ENCODE results near the gene DHX29. TPM values are rescaled to one million over a fixed set of nuclear protein-coding genes. Genes with fewer than 3 reads are reported as not detected.

The DHX29 gene
- total RNA-seq, 1 donor from 2014 or later: 28.3 TPM

DNA sequence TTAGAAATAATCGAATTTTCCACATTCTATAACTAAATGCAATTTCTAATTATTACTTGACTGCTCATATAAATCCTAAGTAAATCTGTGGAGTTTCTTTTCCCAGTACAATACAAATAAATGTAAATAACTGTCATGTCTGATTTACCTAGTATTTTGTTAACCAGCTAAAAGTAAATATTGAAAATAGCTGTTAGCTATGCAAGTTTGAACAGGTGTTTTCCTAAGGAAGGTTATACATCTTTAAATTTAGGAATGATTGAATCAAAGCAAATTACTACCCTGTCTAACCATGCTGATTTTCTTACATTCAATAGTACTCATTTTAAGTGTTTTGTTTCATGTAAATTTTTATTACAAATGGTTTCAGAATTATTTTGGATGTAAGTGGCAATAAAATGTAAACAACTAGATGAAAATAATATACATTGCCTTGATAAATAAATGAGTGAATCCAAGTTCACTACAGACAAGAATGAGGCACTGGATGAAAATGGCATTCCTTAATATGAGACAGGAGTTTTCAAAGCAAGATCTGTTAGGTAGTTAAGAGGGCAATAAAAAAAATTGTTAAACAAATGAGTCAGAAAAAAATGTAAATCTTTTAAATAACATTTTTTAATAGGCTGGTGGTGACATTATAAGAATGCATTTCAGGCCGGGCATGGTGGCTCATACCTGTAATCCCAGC lies 96.2 kb downstream of the DHX29 start:
- no peak for DNase-seq (ENCODE audit: low spot score)

Other genes starting within 250 kb of the DHX29 start
- gene GZMA, start 205.0 kb downstream of the DHX29 start, total RNA-seq: 1.0 TPM
- gene GPX8, start 147.5 kb downstream of the DHX29 start, total RNA-seq: 20.5 TPM
- not detected for gene CDC20B, start 134.5 kb downstream of the DHX29 start, total RNA-seq
- gene MCIDAS, start 80.4 kb downstream of the DHX29 start, total RNA-seq: not detected
- gene CCNO, start 74.1 kb downstream of the DHX29 start, total RNA-seq: not detected
- 49.3 TPM for gene MTREX, start 295 bp upstream of the DHX29 start, total RNA-seq
- gene PLPP1, start 227.3 kb upstream of the DHX29 start, total RNA-seq: 304 TPM